Erythroblast (primary cell): ENCODE data around the gene NETO2.
"Not testable (repeated sequence)": the region's sequence is repeated elsewhere in the genome, so short reads cannot be mapped to it uniquely, and the experiment has no call there.

Experiments
- DNase-seq, 2 experiments: peaks; one replicate each; lab custom pipeline; 2025; lab: John Stamatoyannopoulos, UW
- GATA1 ChIP-seq: IDR thresholded peaks from 2 replicates; pipeline ENCODE4 v1.6.1; 2011; ENCODE audit warnings: low read depth, mild to moderate bottlenecking, control low read depth, low read length, moderate library complexity
- POLR2A ChIP-seq: IDR thresholded peaks from 2 replicates; pipeline ENCODE4 v1.6.1; 2011; ENCODE audit warnings: mild to moderate bottlenecking, low read length

The NETO2 gene, protein sequence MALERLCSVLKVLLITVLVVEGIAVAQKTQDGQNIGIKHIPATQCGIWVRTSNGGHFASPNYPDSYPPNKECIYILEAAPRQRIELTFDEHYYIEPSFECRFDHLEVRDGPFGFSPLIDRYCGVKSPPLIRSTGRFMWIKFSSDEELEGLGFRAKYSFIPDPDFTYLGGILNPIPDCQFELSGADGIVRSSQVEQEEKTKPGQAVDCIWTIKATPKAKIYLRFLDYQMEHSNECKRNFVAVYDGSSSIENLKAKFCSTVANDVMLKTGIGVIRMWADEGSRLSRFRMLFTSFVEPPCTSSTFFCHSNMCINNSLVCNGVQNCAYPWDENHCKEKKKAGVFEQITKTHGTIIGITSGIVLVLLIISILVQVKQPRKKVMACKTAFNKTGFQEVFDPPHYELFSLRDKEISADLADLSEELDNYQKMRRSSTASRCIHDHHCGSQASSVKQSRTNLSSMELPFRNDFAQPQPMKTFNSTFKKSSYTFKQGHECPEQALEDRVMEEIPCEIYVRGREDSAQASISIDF

DNA sequence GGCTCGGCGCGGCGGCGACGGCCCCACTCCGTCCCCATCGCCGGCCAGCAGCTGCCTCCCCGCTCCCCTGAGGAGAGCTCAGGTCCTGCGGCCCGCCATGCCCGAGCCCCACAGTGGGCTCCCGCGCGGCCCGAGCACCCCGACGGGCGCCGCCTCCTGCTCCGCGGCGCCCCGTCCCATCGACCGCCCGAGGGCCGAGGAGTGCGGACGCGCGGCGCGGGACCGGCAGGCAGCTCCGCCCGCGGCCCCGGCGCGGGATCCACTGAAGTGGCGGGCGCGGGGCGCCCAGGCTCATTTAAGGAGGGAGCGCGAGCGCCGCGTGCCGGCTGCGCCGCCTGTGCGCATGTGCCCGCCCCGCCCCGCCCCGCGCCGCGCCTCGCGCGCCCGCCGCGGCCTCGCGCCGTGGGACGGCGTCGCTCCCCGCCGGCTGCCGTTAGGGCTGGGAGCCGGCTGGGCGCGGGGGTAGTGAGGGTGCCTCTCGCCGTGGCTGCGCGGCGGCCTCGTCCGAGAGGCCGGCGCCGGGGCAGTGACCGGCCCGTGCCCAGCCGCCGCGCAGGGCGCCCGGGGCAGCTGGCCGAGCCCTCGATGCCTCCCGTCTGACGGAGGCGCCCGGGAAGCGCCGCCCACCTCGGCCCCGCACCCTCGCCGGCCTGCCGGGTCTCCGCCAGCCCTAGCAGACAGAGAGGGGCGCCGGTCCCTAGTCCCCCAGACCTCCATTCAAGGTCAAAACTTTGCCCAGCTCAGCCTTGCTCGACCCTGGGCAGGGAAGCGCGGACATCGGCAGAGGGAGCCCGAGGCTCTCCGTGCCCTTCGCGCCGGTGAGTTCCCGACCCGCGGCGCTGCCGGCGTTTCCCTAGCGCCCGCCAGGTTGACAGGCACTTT is at the start of gene NETO2:
TSS of gene NETO2 (minus strand) at position 269 of the 882 bp plus-strand sequence. CDS start 333 bp downstream, outside the sequence.
- DNase-seq, result peak; percentile 73 to 78
- TF ChIP-seq POLR2A, result no peak
- TF ChIP-seq GATA1, result no peak

DNA sequence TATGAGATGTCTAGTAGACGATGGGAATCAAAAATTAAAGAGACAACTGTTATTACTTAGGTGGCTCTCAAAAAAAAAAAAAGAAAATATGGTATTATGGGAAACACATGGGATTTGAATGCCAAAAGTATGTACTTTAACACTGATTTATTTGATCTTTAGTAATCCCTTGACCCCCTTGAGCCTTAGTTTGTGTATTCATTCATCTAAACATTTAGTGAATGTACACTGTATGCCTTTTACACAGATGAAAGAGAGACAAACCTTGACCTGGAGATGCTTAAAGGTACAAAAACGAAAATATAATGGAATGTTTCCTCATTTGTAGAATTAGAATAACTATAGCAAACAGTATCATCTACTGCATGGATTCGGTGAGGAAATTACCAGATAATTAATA is 38.6 kb upstream of the NETO2 start:
- no peak for DNase-seq
- TF ChIP-seq POLR2A (no peak), GATA1 (no peak)

DNA sequence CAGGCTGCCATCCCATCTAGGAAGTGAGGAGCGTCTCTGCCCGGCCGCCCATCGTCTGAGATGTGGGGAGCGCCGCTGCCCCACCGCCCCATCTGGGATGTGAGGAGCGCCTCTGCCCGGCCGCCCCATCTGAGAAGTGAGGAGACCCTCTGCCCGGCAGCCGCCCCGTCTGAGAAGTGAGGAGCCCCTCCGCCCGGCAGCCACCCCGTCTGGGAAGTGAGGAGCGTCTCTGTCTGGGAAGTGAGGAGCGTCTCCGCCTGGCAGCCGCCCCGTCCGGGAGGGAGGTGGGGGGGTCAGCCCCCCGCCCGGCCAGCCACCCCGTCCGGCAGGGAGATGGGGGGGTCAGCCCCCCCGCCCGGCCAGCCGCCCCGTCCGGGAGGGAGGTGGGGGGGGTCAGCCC is 37.3 kb upstream of the NETO2 start:
- DNase-seq, result not testable (repeated sequence)

DNA sequence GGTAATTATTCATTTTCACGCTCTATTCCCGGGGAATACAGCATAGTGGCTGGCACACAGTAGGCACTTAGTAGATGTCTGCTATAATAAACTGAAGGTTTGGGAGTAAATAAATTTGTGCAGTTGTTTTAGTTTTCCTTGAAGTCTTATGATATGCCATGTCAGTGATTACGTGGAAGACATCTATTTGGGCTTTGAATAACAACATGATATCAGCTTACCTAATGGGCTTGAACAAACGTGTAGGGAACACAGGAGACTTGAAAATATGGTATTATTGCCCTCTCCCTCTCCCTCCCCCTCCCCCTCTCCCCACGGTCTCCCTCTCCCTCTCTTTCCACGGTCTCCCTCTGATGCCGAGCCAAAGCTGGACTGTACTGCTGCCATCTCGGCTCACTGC is 36.3 kb upstream of the NETO2 start:
- no peak for TF ChIP-seq GATA1
- TF ChIP-seq POLR2A, result no peak
- DNase-seq, result no peak

DNA sequence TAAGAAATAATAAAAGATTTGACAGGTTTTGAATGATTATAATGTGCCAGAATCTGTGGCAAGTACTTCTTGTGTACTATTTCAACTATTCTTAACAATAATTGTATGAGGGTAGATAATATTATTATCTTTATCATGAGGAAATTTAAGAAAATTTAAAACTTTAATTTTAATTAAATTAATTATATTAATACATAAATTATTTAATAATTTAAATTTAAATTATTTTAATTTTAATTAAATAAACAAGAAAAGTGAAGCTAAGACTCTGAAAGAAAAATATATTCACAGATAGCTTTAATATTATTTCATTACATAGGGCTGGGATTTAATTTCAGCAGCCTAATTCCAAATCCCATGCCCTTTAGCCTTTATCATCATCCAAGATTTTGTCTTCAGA is 31.4 kb upstream of the NETO2 start:
- DNase-seq, result no peak
- no peak for TF ChIP-seq POLR2A
- TF ChIP-seq GATA1, result no peak

DNA sequence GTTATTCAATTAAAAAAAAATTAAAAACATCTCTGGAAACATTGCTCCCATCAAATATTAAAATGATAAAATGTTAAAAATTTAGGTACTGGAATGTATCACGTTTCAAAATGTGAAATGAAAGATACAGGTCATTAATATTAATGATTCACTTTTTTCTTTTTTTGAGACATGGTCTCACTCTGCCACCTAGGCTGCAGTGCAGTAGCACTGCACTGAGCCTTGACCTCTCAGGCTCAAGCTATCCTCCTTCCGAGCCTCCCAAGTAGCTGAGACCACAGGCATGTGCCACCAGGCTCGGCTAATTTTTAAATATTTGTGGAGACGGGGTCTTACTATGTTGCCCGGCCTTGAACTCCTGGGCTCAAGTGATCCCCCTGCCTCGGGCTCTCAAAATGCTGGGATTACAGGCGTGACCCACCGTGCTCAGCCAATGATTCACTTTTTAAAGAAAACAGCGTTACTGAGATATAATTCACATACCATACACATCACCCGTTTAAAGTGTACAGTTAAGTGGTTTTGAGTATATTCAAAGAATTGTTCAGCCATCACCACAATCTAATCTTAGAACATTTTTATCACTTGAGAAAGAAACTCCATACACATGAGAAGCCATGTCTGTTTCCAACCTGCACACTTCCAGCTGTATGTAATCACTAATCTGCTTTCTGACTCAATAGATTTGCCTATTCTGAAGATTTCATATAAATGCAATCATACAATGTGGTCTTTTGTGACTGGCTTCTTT is 19.1 kb upstream of the NETO2 start:
- TF ChIP-seq GATA1, result no peak
- TF ChIP-seq POLR2A, result no peak
- no peak for DNase-seq

DNA sequence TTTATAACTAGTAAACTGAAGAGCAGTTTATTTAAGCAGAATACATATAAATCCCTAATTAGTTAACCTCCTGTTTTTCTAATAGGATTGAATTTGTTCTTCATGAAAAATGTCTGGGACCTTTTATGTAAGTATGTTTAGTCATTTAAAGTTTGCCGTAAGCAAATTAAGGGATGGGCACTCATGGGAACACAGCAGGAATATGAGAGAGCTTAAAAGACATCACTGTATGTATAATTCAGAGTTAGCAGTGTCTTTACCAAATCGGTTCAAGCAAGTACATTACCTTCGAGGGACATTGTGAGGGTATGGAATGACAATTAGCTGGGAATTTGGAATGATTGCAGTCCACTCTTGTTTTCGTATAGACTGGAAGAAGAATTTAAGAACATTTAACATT is 17.7 kb upstream of the NETO2 start:
- TF ChIP-seq POLR2A (no peak), GATA1 (no peak)
- DNase-seq, result no peak

DNA sequence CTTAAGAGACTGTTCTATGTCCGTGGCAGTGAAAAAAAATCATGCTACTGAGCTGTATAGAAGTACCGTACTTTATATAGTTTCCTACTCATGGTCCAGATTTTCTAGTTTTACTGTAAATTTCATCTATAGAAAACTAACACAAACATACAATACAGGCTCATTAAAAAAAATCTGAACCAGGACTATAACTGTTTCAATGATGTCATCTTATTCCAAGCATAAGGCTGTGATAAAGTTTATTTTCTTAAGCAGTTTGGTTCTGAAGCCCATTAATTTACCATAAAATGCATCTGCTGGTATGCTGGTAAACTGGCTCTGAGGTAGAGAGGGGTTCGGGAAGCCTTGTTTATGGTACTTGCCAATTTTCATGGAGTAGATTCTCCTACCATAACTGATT is 16.7 kb upstream of the NETO2 start:
- TF ChIP-seq GATA1 (no peak), POLR2A (no peak)

DNA sequence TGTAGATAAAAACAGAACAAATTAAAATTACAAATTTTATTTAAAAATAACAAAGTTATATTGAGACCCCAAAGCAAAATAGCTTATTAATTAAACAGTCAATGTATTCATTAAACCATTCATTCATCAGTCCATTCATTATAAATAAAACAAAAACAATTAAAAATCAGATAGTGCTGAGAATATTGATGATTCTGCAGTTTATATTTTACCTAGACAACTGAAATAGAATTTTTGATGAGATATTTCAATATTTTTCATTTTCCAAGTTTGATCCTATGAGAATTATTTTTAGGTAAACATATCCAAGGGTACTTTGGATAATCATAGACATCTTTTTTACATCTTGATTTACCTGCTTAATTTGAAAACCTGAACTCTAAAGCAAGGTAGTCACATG is 15.2 kb upstream of the NETO2 start:
- DNase-seq, result no peak
- TF ChIP-seq GATA1 (no peak), POLR2A (no peak)

More for the DNA sequence above, 16.7 kb upstream of the NETO2 start:
- DNase-seq, result no peak

DNA sequence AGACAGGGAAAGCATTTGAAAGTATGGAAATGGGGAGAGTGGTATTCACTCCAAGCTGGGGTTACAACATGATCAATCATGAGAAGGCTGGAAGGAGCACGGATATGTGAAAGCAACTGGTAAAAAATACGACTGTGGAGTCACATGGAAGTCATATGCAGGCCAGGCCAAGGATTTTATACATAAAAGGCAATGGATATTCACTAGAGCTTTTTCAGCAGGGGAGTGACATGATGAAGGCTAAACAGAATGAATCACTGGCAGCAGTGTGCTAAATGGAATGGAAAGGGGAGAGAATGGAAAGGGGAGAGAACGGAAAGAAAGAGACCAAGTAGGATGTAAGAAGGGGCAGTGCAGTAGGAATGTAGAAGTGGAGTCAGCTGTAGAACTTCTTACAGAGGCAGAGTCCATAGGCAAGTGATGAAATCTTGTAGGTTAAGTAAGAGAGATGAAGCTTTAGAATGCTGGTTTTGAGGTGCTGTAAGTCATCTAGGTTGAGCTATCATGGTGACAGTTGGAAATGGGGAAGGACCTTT is 13.0 kb upstream of the NETO2 start:
- TF ChIP-seq GATA1 (no peak), POLR2A (no peak)
- no peak for DNase-seq

DNA sequence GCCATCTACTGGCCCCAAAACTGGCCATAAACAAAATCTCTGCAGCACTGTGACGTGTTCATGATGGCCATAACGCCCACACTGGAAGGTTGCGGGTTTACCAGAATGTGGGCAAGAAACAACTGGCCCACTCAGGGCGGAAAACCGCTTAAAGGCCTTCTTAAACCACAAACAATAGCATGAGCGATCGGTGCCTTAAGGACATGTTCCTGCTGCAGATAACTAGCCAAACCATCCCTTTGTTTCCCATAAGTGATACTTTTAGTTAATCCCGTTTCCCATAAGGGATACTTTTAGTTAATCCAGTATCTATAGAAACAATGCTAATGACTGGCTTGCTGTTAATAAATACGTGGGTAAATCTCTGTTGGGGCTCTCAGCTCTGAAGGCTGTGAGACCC is 8.8 kb upstream of the NETO2 start:
- not testable (repeated sequence) for DNase-seq

DNA sequence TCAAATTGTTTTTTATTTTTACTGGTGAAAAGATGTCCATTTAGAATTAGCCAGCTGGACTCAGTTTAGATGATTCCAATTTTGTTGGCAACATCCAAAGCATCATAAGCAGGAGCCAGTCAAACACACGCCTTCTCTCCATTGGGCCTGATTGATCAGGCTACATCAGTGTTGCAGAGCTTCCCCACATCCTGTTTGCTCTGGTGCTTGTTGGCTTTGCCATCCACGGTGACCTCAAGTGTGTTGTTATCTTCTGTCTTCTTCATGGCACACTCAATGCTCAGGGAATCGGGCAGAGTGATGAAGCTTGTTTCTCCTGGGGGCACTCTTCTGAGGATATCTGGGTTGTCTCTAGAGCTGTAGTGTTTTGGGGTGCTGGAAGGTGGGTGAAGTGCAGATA is 6.3 kb upstream of the NETO2 start:
- no peak for DNase-seq
- TF ChIP-seq POLR2A (no peak), GATA1 (no peak)

DNA sequence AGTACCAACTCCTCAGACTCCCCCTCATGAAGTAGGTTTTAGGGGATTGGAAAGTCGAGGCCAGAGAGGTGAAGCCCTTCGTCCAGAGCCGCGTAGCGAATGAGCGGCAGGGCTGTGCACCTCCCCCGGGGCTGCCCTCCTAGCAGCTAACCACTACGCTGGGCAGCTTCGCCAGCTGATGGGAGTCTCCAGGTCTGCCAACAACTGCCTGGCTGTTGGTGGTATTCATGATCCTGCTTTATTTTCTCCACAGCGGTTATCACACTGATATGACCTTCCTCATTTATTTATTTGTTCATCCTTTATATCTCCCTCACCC is 773 bp upstream of the NETO2 start:
- no peak for TF ChIP-seq GATA1
- no peak for TF ChIP-seq POLR2A
- DNase-seq, result no peak
